GM12892 (cell line): Measurements from ENCODE around the gene CARNS1. TPM values are rescaled to one million over a fixed set of nuclear protein-coding genes. Genes with fewer than 3 reads are reported as not detected.
A peak's percentile ranks its signal among the peaks of the same experiment; 100 is the strongest.

Source experiments
- DNase-seq: peaks from one replicate; pipeline ENCODE4 v3.0.0; 2011; ENCODE audit not compliant: insufficient read length
- FAIRE-seq: peaks from 2 replicates; lab custom pipeline; 2011; peaks lifted over from hg19 to GRCh38; lab: Jason Lieb, UNC
- POLR2A ChIP-seq: IDR thresholded peaks from 2 replicates; pipeline ENCODE4 v1.6.1; 2011; ENCODE audit warnings: low read depth, low read length, control low read depth
- POLR2AphosphoS5 ChIP-seq: IDR thresholded peaks from 2 replicates; pipeline ENCODE4 v1.6.1; 2011; ENCODE audit warnings: low read depth, low read length, control low read depth
- TAF1 ChIP-seq: IDR thresholded peaks from 2 replicates; pipeline ENCODE4 v1.6.1; 2011; ENCODE audit warnings: low read depth, mild to moderate bottlenecking, control low read depth, low read length, borderline replicate concordance
- polyA plus RNA-seq: library from polyadenylated mRNA; unstranded; fragments of >200 nt; gene quantifications from one replicate; pipeline ENCODE4 v1.2.1, GENCODE V29; 2012; ENCODE audit warnings: missing spikeins, inconsistent platforms; ENCODE audit not compliant: missing spikeins

CARNS1 gene, protein sequence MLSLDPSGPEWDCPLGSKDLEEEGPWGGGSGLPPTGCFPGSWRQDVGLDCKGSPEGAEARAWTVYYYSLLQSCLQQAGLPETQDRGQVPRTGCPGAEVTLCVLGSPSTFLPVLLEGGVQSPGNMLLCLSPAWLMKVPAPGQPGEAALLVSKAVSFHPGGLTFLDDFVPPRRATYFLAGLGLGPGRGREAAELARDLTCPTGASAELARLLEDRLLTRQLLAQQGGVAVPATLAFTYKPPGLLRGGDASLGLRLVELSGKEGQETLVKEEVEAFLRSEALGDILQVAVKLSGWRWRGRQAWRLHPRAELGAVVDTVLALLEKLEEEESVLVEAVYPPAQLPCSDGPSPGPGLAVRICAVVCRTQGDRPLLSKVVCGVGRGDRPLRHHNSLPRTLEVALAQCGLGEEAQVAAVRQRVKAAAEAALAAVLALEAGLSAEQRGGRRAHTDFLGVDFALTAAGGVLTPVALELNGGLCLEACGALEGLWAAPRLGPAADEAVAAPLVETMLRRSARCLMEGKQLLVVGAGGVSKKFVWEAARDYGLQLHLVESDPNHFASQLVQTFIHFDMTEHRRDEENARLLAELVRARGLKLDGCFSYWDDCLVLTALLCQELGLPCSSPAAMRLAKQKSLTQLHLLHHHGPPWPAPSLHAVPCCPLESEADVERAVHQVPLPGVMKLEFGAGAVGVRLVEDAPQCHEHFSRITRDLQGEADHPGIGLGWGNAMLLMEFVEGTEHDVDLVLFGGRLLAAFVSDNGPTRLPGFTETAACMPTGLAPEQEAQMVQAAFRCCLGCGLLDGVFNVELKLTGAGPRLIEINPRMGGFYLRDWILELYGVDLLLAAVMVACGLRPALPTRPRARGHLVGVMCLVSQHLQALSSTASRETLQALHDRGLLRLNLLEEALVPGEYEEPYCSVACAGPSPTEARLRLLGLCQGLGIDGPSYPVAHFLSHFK
- polyA plus RNA-seq = 0.28 TPM

DNA sequence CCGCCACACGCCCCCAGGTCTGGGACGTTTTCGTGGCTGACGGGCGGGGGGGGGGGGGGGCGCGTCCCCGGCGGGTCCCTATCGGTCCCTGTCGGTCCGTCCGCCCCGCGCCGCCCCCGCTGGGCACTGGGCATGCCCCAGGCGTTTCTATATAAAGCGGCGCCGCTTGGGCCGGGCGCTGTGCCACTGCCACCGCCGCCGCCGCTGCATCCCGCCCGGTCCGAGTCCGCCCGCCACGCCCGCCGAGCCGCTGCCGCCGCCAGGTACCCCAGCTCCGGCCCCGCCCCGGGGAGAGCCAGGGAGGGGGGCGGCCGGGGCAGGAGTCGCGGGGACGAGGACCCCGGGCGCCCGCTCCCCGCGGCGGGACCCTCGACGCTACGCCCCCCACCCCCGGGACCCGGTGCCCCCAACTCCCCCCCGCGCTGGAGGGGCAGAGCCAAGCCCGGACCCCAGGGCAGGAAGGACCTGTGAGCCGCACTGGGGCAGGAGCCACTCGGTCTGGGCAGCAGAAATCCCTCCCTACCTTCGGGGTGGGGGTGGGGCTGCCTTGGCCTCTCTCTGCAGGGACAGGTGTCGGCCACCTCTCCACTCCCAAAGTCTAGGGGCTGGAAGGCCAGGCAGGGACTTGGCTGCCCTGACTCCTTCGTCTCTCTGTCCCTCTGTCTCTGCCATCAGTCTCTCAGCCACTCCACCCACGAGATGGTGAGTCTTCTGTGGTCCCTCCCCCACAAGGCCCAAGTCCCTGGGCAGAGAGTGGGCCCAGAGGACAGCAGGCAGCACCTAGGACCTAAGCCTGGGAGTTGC lies at the start of gene CARNS1:
Gene CARNS1 (plus strand): TSS at position 178 of the 804 bp plus-strand sequence. CDS start 522 bp downstream, at position 700.
- no peak for FAIRE-seq

DNA sequence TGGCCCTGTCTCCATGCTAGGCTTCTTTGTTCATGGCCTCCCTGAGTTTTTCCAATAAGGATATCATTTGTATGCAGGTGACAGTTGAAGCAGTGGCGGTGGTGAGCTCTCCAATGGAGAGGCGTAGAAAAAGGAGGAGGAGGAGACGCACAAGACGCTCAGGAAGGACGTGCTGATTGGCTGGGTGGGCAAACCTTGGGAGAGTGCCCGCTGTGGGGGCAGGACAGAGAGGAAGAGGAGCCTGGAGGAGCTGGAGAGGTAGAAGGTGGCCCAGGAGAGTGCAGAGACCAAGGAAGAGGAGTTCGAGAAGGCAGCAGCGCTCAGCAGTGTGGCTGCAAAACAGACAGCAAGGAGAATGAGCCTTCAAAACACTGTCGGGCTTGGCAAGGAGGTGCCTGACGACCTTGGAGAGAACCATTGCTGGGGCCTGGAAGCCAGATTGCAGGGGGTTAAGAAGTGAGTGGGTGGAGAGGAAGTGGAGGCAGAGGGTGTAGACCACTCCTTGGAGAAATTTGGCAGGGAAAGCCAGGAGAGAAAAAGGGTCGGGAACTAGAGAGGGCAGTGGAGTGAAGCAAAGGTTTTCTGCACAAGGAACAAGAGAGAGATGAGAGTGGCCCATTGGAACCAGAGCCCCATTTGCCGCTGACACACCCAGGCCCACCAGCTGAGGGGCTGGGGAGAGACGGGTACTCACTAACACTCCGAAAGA lies 49.6 kb upstream of the CARNS1 start:
- TF ChIP-seq POLR2AphosphoS5 (no peak), POLR2A (no peak), TAF1 (no peak)
- DNase-seq (no peak), FAIRE-seq (no peak)

More for the DNA sequence above, at the start of gene CARNS1:
- DNase-seq = no peak
- no peak for TF ChIP-seq POLR2A
- no peak for TF ChIP-seq TAF1
- no peak for TF ChIP-seq POLR2AphosphoS5

DNA sequence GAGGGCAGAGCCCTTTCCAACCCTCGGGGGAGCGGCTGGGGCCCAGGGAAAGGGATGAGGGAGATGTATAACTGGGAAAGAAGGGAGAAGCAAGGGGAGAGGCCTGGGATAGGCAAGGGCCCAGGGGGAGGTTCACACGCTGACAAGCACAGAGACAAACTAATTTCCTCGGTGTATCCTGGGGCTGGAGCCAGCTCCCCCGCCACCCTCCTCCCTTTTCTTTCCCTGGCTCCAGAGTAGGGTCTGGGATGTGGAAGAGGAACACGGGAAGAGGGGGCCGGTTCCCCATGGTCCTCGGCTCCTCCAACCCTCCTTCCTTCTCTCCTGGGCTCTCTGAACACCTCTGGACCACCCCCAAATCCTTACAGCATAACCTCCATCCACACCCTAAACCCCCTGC lies 48.9 kb upstream of the CARNS1 start:
- FAIRE-seq (no peak), DNase-seq (no peak)
- TF ChIP-seq POLR2A (no peak), POLR2AphosphoS5 (no peak)

DNA sequence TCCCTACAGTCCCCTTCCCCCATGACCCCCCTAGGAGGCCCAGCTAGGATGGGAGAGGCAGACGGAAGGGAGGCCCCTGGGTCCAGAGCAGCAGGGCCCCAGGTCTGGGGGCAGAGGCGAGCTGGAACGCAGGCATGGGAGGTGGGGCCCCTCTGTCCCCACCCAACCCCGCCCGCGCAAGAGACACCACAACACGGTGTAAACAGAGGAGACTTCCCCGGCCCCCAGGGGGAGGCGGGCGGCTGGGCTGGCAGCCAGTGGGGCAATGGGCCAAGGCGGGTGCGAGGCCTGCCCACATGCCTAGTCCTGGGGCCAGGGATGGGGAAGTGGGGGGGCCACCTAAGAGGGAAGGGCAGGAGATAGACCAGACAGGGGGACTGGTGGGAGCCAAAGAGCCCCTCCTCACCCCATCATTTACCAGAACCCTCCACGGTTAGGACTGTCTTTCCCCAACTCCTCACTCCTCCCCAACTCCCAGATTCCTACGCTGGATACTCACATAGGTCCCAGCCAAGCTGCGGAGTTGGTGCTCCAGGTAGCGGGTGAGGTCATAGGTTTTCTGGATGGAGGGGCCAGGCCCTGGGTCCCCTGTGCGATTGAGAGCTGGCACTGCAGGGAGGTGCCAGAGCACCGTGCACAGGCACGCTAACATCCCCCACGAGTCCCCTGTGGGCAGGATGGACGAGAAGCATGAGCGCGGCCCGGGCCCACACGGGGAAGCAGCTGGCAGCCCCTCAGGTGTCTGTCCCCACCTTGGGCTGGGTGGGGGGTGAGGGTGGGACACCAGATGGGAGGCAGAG lies 48.3 kb upstream of the CARNS1 start:
- DNase-seq = no peak
- FAIRE-seq = no peak
- TF ChIP-seq POLR2A (no peak), TAF1 (no peak), POLR2AphosphoS5 (no peak)

DNA sequence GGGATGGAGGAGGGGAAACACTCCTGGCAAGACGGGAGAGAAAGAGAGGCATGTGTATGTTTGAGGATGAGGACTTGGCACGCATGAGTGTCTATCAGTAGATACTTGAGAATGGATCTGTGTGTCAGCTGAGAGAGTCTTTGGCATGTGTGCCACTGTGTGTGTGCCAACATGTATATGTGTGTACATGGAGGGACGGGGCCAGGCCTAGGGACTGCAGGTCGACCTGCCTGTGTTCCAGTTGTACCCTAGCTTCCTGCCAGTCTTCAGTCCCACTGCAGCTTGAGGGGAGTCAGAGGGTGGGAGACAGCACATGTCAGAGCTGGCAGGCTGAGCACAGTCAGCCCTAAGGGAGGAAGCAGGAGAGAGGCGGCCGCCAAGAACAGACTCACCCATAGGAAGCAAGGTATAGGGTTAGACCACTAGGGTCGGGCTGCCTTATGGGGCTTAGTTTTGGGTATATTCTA lies 47.7 kb upstream of the CARNS1 start:
- no peak for DNase-seq
- TF ChIP-seq POLR2A (no peak), TAF1 (no peak), POLR2AphosphoS5 (no peak)

DNA sequence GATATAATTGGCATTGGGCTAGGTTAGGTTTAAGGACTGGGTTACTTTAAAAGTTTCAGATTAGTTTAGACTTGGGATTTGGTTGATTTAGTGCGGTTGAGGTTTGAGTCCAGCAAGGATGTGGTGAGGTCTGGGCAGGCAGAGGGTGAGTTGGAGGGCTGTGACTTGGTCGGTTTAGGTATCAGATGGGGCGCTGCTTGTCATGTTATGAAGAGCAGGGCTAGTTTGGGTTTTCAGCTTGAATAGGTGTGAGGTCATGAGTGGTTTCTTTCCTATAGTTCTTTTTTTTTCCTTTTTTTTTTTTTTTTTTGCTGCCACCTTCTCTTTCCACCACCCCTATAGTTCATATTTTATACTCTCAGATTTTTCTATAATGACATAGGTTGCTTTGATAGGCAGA lies 46.9 kb upstream of the CARNS1 start:
- DNase-seq (no peak), FAIRE-seq (peak; percentile 85)
- TF ChIP-seq POLR2AphosphoS5 (no peak), TAF1 (no peak), POLR2A (no peak)

More for the DNA sequence above, 47.7 kb upstream of the CARNS1 start:
- peak; percentile 73 for FAIRE-seq

DNA sequence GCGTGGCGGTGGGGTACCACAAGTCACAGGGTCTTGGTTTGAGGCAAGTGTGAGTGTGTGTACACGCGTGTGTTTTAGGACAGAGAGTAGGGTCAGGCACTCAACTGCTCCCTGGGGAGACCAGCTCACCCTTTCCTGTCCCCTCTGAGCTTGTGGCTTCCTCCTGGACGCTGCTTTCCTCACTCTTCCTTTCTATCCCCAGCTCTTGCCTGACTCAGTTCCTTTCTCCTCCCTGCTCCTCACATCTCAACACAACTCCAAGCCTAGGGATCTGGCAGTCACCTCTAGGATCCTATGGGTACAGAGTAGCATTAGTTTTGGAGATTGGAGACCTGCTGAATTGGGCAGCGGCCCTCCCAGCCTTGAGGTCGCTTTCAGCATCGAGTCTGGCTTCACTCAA lies 46.2 kb upstream of the CARNS1 start:
- DNase-seq (no peak), FAIRE-seq (no peak)
- no peak for TF ChIP-seq POLR2AphosphoS5
- TF ChIP-seq POLR2A = no peak
- TF ChIP-seq TAF1 = no peak

DNA sequence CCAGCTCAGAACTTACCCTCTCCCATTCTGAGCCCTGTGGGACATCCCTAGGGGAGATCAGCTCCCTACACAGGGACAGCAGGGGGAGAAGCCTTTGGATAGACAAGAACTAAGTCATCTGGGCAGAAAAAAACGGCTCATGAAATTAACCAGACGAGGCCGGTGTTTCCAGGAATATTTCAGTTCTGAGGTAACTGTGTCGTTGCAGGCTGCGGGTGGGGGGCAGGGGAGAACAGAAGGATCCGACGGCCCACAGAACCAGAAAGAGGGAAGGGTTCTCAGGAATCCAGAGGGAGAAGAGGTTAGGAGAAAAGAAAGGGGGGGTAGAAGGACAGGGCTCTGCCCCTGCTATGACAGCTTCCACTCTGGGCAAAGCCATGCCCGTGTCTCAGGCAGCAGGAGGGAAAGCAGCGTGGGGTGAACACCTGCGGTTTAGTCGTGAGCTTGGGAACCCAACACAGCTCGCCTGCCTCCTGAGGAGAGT lies 45.6 kb upstream of the CARNS1 start:
- TF ChIP-seq POLR2AphosphoS5 (no peak), TAF1 (no peak), POLR2A (no peak)
- DNase-seq = no peak
- FAIRE-seq = no peak

DNA sequence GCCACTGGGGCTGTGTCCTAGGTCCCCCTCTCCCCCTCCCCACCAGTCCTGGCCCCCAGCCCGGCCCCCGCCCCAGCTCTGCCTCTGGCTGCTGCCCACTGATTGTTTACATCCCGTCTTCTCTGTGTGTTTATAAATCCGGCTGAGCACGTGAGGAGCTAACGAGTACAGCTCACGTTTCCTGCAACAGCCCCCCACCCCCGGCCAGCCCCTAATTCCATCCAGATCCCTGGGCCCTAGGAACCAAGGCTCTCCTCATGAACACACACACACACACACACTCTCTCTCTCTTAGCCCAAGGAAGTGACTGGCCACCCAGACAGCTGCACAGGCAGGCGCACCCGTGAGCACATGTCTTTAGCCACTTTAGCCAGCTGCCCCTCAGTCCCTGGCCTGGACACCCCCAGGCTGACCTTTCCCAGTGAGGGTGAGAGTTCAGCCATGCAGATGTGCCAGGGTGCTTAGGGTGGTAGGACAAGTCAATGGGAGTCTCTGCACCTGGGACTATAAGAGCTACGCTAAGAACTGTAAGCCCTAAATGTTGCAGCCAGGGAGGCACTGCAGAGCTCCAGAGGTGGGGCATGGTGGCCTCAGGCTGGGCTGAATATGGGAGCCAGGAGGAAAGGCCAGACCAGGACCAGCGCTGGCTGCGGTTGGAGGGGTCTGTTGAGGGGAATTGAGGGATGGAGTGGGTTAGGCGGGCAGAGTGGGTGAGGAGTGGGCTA lies 45.0 kb upstream of the CARNS1 start:
- DNase-seq (no peak), FAIRE-seq (peak; percentile 24)
- TF ChIP-seq TAF1 = no peak
- TF ChIP-seq POLR2A = no peak
- no peak for TF ChIP-seq POLR2AphosphoS5
